Thoracic aorta (tissue), 2 donors: ENCODE measurements around the gene CKS1B. TPM values are rescaled to one million over a fixed set of nuclear protein-coding genes. Genes with fewer than 3 reads are reported as not detected.

Source experiments
- ATAC-seq: fragments of 150-250 bp; one replicate; pipeline ENCODE4 v1.8.0; 2017; ENCODE audit warnings: low read depth; ENCODE audit not compliant: insufficient number of reproducible peaks, low FRiP score
- DNase-seq: peaks from one replicate; pipeline ENCODE4 v3.0.0-alpha.2; 2020; ENCODE audit warnings: low spot score
- H3K27ac ChIP-seq, 2 donors: fragments of 200-600 bp; sonication (generic); 1 replicate in 1 of 2; 2 replicates in 1 of 2; pipeline ENCODE4 v1.5.1; 2016; ENCODE audit warnings: mild to moderate bottlenecking in 2 of 2, moderate library complexity in 2 of 2
- H3K27me3 ChIP-seq: fragments of 200-600 bp; sonication (generic); replicated peaks from 2 replicates; pipeline ENCODE4 v1.6.0; 2016; ENCODE audit warnings: mild to moderate bottlenecking; ENCODE audit not compliant: insufficient read depth
- H3K36me3 ChIP-seq: fragments of 200-600 bp; sonication (generic); one replicate; pipeline ENCODE4 v1.5.1; 2016
- H3K4me1 ChIP-seq, 2 donors: fragments of 200-600 bp; sonication (generic); 1 replicate in 1 of 2; 2 replicates in 1 of 2; pipeline versions ENCODE4 v1.5.1 to v1.6.0; 2016; ENCODE audit warnings: low read depth in 2 of 2, mild to moderate bottlenecking in 1 of 2; ENCODE audit not compliant: control insufficient read depth in 1 of 2
- H3K4me3 ChIP-seq: fragments of 200-600 bp; sonication (generic); 2 replicates; pipeline ENCODE4 v1.5.1; 2016; ENCODE audit warnings: mild to moderate bottlenecking
- H3K9me3 ChIP-seq: fragments of 200-600 bp; sonication (generic); 2 replicates; pipeline ENCODE4 v1.5.1; 2016
- total RNA-seq, 2 donors: library from RNA; depleted of rRNA; stranded (reverse); fragments of >200 nt; gene quantifications; one replicate each; pipeline versions ENCODE4 v1.1.0 to v1.2.3, GENCODE V29; 2016
- TF ChIP-seq, protein P1 (sequence below): fragments of 200-600 bp; sonication (generic); IDR thresholded peaks from one replicate; pipeline ENCODE4 v1.5.1; 2019; ENCODE audit warnings: antibody characterized with exemption

Gene CKS1B
- total RNA-seq, 2 donors from 2014 or later = 13.5 to 23.7 TPM

DNA sequence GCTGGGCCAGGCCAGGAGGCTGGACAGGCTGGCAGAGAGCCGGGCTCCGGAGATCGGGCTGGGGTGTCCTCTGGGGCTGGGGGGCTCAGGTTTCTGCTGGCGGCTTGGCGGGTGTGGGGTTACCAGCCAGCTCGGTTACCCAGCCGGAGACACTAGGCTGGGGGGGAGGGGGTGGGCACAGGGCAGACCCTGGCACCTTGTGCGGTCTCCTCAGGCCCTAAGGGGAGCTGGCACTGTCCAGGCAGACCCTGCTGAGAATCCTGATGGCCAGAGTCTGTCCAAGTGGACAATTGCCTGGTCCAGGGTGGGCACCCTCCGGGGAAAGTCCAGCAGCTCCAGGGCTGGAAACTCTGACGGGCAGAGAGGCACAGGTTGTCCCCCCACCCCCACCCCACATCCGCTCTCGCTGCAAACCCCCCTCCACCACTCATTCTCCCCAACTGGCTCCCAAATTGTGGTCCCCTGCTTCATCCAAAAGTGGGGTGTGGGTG is 34.8 kb downstream of the CKS1B start:
- Histone ChIP-seq H3K27ac (no peak overlapping the region), H3K27me3 (no peaks in the 10 kb centered on the region), H3K4me1 (peaks cover 60 to 71% of the 10 kb centered on the region in 2 donors), H3K4me3 (peak overlapping the region; percentile 53), H3K9me3 (no peaks in the 10 kb centered on the region), H3K36me3 (peaks cover 3% of the 10 kb centered on the region)
- TF ChIP-seq, protein P1, sequence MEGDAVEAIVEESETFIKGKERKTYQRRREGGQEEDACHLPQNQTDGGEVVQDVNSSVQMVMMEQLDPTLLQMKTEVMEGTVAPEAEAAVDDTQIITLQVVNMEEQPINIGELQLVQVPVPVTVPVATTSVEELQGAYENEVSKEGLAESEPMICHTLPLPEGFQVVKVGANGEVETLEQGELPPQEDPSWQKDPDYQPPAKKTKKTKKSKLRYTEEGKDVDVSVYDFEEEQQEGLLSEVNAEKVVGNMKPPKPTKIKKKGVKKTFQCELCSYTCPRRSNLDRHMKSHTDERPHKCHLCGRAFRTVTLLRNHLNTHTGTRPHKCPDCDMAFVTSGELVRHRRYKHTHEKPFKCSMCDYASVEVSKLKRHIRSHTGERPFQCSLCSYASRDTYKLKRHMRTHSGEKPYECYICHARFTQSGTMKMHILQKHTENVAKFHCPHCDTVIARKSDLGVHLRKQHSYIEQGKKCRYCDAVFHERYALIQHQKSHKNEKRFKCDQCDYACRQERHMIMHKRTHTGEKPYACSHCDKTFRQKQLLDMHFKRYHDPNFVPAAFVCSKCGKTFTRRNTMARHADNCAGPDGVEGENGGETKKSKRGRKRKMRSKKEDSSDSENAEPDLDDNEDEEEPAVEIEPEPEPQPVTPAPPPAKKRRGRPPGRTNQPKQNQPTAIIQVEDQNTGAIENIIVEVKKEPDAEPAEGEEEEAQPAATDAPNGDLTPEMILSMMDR = no peak
- ATAC-seq (no peak), DNase-seq (no peak)

DNA sequence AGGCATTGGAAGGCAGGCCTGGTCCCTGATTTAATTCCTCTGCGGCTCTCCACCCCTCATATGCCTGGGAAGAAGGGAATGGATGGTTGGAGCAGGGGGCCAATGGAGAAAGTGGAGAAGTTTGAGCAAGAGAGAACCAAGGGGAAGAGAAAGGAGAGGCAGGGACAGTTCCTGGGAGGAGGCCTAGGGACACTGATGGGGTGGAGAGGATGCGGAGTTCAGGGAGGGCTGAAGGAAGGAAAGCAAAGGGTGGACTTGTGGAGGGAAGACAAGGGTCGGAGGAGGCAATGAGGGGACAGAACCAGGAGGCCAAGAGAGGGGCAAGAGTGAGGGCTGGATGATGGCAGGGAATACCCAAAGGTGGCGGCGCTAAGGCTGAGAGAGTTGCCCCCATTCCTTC is 35.3 kb downstream of the CKS1B start:
- peak overlapping the region; percentile 11 for H3K4me3 ChIP-seq
- TF ChIP-seq, protein P1 = no peak
- peaks cover 55 to 67% of the 10 kb centered on the region in 2 donors for H3K4me1 ChIP-seq
- no peak for DNase-seq
- peaks cover 3% of the 10 kb centered on the region for H3K36me3 ChIP-seq
- H3K27me3 ChIP-seq = no peaks in the 10 kb centered on the region
- no peak overlapping the region for H3K27ac ChIP-seq
- H3K9me3 ChIP-seq = no peaks in the 10 kb centered on the region
- no peak for ATAC-seq

DNA sequence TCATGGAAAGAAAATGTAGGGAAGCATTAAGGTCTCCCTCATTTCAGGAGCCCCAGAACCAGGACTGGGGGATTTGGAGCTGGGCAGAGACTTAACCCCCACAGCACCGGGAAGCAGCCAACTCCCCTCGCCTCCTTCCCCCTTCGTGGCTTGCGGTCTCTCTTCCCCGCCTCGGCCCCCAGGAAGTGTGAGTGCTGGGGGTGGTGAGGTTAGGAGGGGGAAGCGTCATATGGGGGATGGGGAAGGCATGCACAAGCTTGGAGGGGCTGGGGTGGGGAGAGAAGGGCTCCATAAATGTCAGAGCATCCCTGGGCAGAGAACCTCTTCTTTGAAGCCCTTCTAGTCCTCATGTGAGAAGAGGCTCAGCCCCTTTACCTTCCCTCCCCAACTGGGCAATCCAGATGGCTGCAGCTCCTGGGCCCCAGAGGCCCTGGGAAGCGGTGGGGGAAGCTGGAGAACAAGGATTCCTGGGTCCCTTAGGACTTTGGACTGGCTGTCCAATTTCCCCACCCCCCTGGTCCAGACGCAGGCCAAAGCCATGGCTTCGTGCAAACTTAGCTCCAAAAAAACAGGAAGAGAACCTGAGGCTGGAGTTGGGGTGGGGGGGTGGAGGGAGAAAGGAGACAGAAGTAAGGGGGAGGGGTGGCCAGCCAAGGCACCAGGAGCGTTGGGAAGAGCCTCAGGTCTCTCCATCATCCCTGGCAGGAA is 35.9 kb downstream of the CKS1B start:
- Histone ChIP-seq H3K27ac (no peak overlapping the region), H3K4me3 (peak overlapping the region; percentile 11), H3K27me3 (no peaks in the 10 kb centered on the region), H3K4me1 (peaks cover 49 to 60% of the 10 kb centered on the region in 2 donors), H3K36me3 (peaks cover 3% of the 10 kb centered on the region), H3K9me3 (no peaks in the 10 kb centered on the region)
- TF ChIP-seq, protein P1 = no peak
- DNase-seq (no peak), ATAC-seq (no peak)

DNA sequence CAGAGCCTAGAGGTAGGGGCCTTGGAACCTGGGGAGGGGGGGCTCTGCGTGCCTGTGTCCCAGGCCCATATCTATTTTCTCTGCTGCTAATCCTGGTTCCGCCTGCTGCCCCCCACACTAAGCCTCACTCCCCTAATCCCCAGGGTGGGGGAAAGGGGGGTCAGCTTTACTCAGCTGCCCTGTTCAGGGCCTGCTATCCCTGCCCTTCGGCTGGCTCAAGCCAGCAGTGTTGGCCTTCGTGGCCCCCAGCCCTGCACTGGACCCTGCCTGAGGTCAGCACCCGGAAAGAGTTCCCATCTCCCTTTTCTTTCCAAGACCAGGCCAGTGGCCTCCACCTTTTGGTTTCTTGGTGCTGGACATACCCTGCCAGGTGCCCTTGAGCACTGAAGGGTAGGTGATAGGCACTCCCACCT is 36.5 kb downstream of the CKS1B start:
- Histone ChIP-seq H3K4me1 (peaks cover 42 to 54% of the 10 kb centered on the region in 2 donors), H3K4me3 (no peak overlapping the region), H3K27me3 (no peaks in the 10 kb centered on the region), H3K9me3 (no peaks in the 10 kb centered on the region), H3K27ac (peak overlapping the region in 1 of 2 donors; percentile 49), H3K36me3 (peaks cover 3% of the 10 kb centered on the region)
- no peak for DNase-seq
- TF ChIP-seq, protein P1 = no peak
- no peak for ATAC-seq

DNA sequence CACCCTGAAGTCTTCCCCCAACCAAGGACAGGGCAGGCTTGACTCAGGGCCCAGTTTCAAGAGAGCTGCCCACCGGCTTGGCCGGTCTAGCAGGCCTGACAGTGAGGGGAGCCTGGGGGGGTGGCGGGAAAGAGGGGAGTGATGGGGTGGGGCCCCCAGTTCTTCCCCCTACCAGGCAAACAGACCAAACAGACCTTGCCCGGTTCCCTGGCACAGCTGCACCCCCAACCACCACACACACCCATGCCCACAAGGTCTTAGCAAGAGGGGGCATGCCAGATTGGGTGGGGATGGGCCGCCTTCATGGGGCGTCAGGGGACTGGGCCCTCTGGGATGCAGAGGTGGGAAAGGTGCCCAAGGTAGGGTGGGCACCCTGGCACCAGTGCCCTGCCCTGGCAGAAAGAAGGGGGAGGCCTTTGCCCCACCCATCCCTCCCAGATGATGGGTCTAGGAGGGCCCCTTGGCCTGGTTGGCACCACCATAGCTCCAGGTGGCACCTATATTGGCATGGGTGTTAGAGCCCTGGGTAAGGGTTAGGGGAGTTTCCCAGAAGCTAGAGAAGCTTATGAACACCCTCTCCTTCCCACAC is 37.0 kb downstream of the CKS1B start:
- DNase-seq (no peak), ATAC-seq (no peak)
- H3K27ac ChIP-seq = peak overlapping the region in 1 of 2 donors; percentile 49
- TF ChIP-seq, protein P1 = no peak
- no peaks in the 10 kb centered on the region for H3K27me3 ChIP-seq
- H3K36me3 ChIP-seq = peaks cover 3% of the 10 kb centered on the region
- H3K4me3 ChIP-seq = no peak overlapping the region
- peaks cover 37 to 49% of the 10 kb centered on the region in 2 donors for H3K4me1 ChIP-seq
- H3K9me3 ChIP-seq = no peaks in the 10 kb centered on the region
